ENCODE results near the gene RERG. TPM values are rescaled to one million over a fixed set of nuclear protein-coding genes. Genes with fewer than 3 reads are reported as not detected.

RERG gene
- total RNA-seq, 2 donors from 2014 or later = 0.42 to 1.4 TPM

DNA sequence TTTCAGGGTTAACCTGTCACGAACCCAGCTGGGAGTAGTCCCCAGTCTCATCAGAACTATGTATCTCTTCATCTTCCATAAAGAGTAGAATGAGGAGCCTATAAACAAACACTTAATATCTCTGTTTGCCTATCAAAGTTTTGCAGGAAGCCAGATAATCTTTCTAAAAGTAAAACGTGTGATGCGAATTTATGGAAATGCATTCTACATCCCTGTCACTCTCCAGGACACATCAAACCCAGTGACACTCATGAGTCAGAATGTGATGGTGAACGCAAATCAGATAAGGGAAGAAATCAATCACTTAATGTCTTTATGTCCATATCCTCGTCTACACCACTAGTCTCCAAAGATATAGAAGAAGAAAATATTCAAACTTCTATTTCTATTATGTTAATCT lies 37.4 kb downstream of the RERG start:
- no peak overlapping the region for H3K27ac ChIP-seq (ENCODE audit: low read depth, low read length)
- H3K27me3 Mint-ChIP-seq (ENCODE audit: insufficient read depth) = no peaks in the 10 kb centered on the region
- no peak overlapping the region for H3K9ac ChIP-seq (ENCODE audit: extremely low read depth, low read length, poor library complexity, severe bottlenecking)
- no peaks in the 10 kb centered on the region for H3K36me3 Mint-ChIP-seq (ENCODE audit: low read depth)
- no peak for DNase-seq
- H3K36me3 ChIP-seq (ENCODE audit: control insufficient read depth, insufficient read depth, low read length) = no peaks in the 10 kb centered on the region
- no peak overlapping the region for H3K27ac Mint-ChIP-seq
- no peak overlapping the region for H3K4me3 ChIP-seq (ENCODE audit: low read length)
- no peaks in the 10 kb centered on the region for H3K9me3 Mint-ChIP-seq
- TF ChIP-seq, protein P1, sequence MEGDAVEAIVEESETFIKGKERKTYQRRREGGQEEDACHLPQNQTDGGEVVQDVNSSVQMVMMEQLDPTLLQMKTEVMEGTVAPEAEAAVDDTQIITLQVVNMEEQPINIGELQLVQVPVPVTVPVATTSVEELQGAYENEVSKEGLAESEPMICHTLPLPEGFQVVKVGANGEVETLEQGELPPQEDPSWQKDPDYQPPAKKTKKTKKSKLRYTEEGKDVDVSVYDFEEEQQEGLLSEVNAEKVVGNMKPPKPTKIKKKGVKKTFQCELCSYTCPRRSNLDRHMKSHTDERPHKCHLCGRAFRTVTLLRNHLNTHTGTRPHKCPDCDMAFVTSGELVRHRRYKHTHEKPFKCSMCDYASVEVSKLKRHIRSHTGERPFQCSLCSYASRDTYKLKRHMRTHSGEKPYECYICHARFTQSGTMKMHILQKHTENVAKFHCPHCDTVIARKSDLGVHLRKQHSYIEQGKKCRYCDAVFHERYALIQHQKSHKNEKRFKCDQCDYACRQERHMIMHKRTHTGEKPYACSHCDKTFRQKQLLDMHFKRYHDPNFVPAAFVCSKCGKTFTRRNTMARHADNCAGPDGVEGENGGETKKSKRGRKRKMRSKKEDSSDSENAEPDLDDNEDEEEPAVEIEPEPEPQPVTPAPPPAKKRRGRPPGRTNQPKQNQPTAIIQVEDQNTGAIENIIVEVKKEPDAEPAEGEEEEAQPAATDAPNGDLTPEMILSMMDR (conservative IDR thresholded peaks at IDR 0.05) = no peak
- no peak overlapping the region for H3K4me3 Mint-ChIP-seq
- H3K27me3 ChIP-seq (ENCODE audit: control insufficient read depth, insufficient read depth, low read length, poor library complexity, severe bottlenecking) = no peaks in the 10 kb centered on the region
- no peaks in the 10 kb centered on the region for H3K9me3 ChIP-seq (ENCODE audit: control insufficient read depth, low read length)
- peaks cover 4% of the 10 kb centered on the region for H3K4me1 ChIP-seq (ENCODE audit: control insufficient read depth, insufficient read depth, low read length)
- WGBS, 2 experiments (ENCODE audit: insufficient coverage in 1 of 2, insufficient read length in 1 of 2) = 90 to 93% methylated on average over 3 to 4 of the region's 5 CpGs
- peaks cover 23% of the 10 kb centered on the region for H3K4me1 Mint-ChIP-seq

GRCh38 chr12:15181017-15181683 lies 40.1 kb downstream of the RERG start:
- Histone ChIP-seq H3K4me1 (ENCODE audit: control insufficient read depth, insufficient read depth, low read length) (peaks cover 4% of the 10 kb centered on the region), H3K4me3 (ENCODE audit: low read length) (no peak overlapping the region), H3K9me3 (ENCODE audit: control insufficient read depth, low read length) (peaks cover 6% of the 10 kb centered on the region), H3K27me3 (ENCODE audit: control insufficient read depth, insufficient read depth, low read length, poor library complexity, severe bottlenecking) (no peaks in the 10 kb centered on the region), H3K27ac (ENCODE audit: low read depth, low read length) (no peak overlapping the region), H3K36me3 (ENCODE audit: control insufficient read depth, insufficient read depth, low read length) (no peaks in the 10 kb centered on the region), H3K9ac (ENCODE audit: extremely low read depth, low read length, poor library complexity, severe bottlenecking) (no peak overlapping the region)
- WGBS, 2 experiments (ENCODE audit: insufficient coverage in 1 of 2, insufficient read length in 1 of 2) = 88% methylated on average over 2 of the region's 3 CpGs; no CpG with 5 or more reads in 1 of the 2 experiments
- H3K27ac Mint-ChIP-seq = no peak overlapping the region
- H3K36me3 Mint-ChIP-seq (ENCODE audit: low read depth) = no peaks in the 10 kb centered on the region
- no peak for DNase-seq
- peaks cover 5% of the 10 kb centered on the region for H3K9me3 Mint-ChIP-seq
- H3K27me3 Mint-ChIP-seq (ENCODE audit: insufficient read depth) = no peaks in the 10 kb centered on the region
- TF ChIP-seq, protein P1 (conservative IDR thresholded peaks at IDR 0.05) = no peak
- peaks cover 36% of the 10 kb centered on the region for H3K4me1 Mint-ChIP-seq
- H3K4me3 Mint-ChIP-seq = no peak overlapping the region

- peaks cover 42% of the 10 kb centered on the region for H3K4me1 Mint-ChIP-seq
- H3K4me3 Mint-ChIP-seq = no peak overlapping the region
- H3K36me3 Mint-ChIP-seq (ENCODE audit: low read depth) = no peaks in the 10 kb centered on the region
- H3K4me3 ChIP-seq (ENCODE audit: low read length) = no peak overlapping the region
- TF ChIP-seq, protein P1 (conservative IDR thresholded peaks at IDR 0.05) = no peak
- no peak overlapping the region for H3K9ac ChIP-seq (ENCODE audit: extremely low read depth, low read length, poor library complexity, severe bottlenecking)
- peaks cover 6% of the 10 kb centered on the region for H3K9me3 Mint-ChIP-seq
- no peak for DNase-seq
- peaks cover 4% of the 10 kb centered on the region for H3K4me1 ChIP-seq (ENCODE audit: control insufficient read depth, insufficient read depth, low read length)
- 90% methylated on average over 2 of the region's 2 CpGs; no CpG with 5 or more reads in 1 of the 2 experiments for WGBS, 2 experiments (ENCODE audit: insufficient coverage in 1 of 2, insufficient read length in 1 of 2)
- no peaks in the 10 kb centered on the region for H3K27me3 Mint-ChIP-seq (ENCODE audit: insufficient read depth)
- H3K27ac ChIP-seq (ENCODE audit: low read depth, low read length) = no peak overlapping the region
- H3K27ac Mint-ChIP-seq = no peak overlapping the region
- H3K27me3 ChIP-seq (ENCODE audit: control insufficient read depth, insufficient read depth, low read length, poor library complexity, severe bottlenecking) = no peaks in the 10 kb centered on the region
- peaks cover 6% of the 10 kb centered on the region for H3K9me3 ChIP-seq (ENCODE audit: control insufficient read depth, low read length)
- H3K36me3 ChIP-seq (ENCODE audit: control insufficient read depth, insufficient read depth, low read length) = no peaks in the 10 kb centered on the region
Measured at GRCh38 chr12:15180325-15180724, 40.9 kb downstream of the RERG start.
